ENCODE measurements around the gene TTYH1.
"Not testable (repeated sequence)": the region's sequence is repeated elsewhere in the genome, so short reads cannot be mapped to it uniquely, and the experiment has no call there.

Gene TTYH1

GRCh38 chr19:54415208-54415900 lies at the start of gene TTYH1:
TTYH1 (plus strand) TSS chr19:54415464; CDS start chr19:54415553, 89 bp downstream.
- peak; percentile 22 for DNase-seq

GRCh38 chr19:54365798-54366197 lies 49.5 kb upstream of the TTYH1 start:
- not testable (repeated sequence) for DNase-seq

- no peak for DNase-seq
Measured at GRCh38 chr19:54366811-54367210, 48.5 kb upstream of the TTYH1 start.

GRCh38 chr19:54369082-54369687 lies 46.1 kb upstream of the TTYH1 start:
- no peak for DNase-seq

- not testable (repeated sequence) for DNase-seq
Measured at GRCh38 chr19:54369688-54370433, 45.4 kb upstream of the TTYH1 start.

- peak; percentile 57 for DNase-seq
Measured at GRCh38 chr19:54370434-54370796, 44.8 kb upstream of the TTYH1 start.

- not testable (repeated sequence) for DNase-seq
Measured at GRCh38 chr19:54371453-54371852, 43.8 kb upstream of the TTYH1 start.

GRCh38 chr19:54373781-54374631 lies 41.3 kb upstream of the TTYH1 start:
- DNase-seq, result no peak

GRCh38 chr19:54375181-54375938 lies 39.9 kb upstream of the TTYH1 start:
- not testable (repeated sequence) for DNase-seq

GRCh38 chr19:54376610-54377285 lies 38.5 kb upstream of the TTYH1 start:
- no peak for DNase-seq

GRCh38 chr19:54379187-54379678 lies 36.0 kb upstream of the TTYH1 start:
- no peak for DNase-seq

GRCh38 chr19:54380897-54381296 lies 34.4 kb upstream of the TTYH1 start:
- no peak for DNase-seq

- not testable (repeated sequence) for DNase-seq
Measured at GRCh38 chr19:54382041-54382440, 33.2 kb upstream of the TTYH1 start.

- no peak for DNase-seq
Measured at GRCh38 chr19:54383330-54383729, 31.9 kb upstream of the TTYH1 start.

GRCh38 chr19:54387991-54388801 lies 27.1 kb upstream of the TTYH1 start:
- peak; percentile 39 for DNase-seq

- DNase-seq, result no peak
Measured at GRCh38 chr19:54388802-54389139, 26.5 kb upstream of the TTYH1 start.

- no peak for DNase-seq
Measured at GRCh38 chr19:54389553-54389952, 25.7 kb upstream of the TTYH1 start.

- DNase-seq, result peak; percentile 76
Measured at GRCh38 chr19:54390942-54391577, 24.2 kb upstream of the TTYH1 start.

GRCh38 chr19:54391589-54392061 lies 23.6 kb upstream of the TTYH1 start:
- DNase-seq, result no peak

GRCh38 chr19:54392105-54392504 lies 23.2 kb upstream of the TTYH1 start:
- DNase-seq, result no peak
